HL-60 (cell line): ENCODE results near the gene CHST9.

Experiments
- CTCF ChIP-seq: IDR thresholded peaks from one replicate; pipeline ENCODE4 v1.5.1; 2011; ENCODE audit warnings: low read length, control low read depth, inconsistent platforms; ENCODE audit not compliant: insufficient read depth
- GABPA ChIP-seq: IDR thresholded peaks from 2 replicates; pipeline ENCODE4 v1.6.1; 2012; ENCODE audit warnings: low read depth
- POLR2AphosphoS5 ChIP-seq: IDR thresholded peaks from 2 replicates; pipeline ENCODE4 v1.6.1; 2012; ENCODE audit warnings: low read depth
- REST ChIP-seq: IDR thresholded peaks from 2 replicates; pipeline ENCODE4 v1.6.1; 2012; ENCODE audit warnings: low read depth; ENCODE audit not compliant: insufficient replicate concordance

GRCh38 chr18:27017901-27018500, 167.1 kb downstream of the CHST9 start:
- TF ChIP-seq CTCF (no peak), GABPA (no peak), POLR2AphosphoS5 (no peak), REST (no peak)
